Heart left ventricle (tissue), 16 donors: ENCODE data around the gene RFX6. TPM values are rescaled to one million over a fixed set of nuclear protein-coding genes. Genes with fewer than 3 reads are reported as not detected.

Source experiments
- ATAC-seq, 4 donors: fragments of 200-7000 bp; cut with Tn5 transposase; one replicate each; pipeline ENCODE4 v1.9.1; 2020 to 2022; ENCODE audit warnings: moderate library complexity in 4 of 4, mild to moderate bottlenecking in 3 of 4, moderate number of reproducible peaks in 1 of 4
- DNase-seq, 5 donors: peaks; one replicate each; pipeline ENCODE4 v3.0.0-alpha.2; 2020
- H3K27ac ChIP-seq, 12 donors: fragments of 200-600 bp; sonication (generic) in 4 of 12; one replicate each; pipeline versions ENCODE4 v1.5.0 to v1.8.0; 2016 to 2022; ENCODE audit warnings: mild to moderate bottlenecking in 2 of 12
- H3K27me3 ChIP-seq, 9 donors: fragments of 200-600 bp; sonication (generic) in 2 of 9; one replicate each; pipeline versions ENCODE4 v1.5.1 to v1.8.0; 2016 to 2022; ENCODE audit warnings: mild to moderate bottlenecking in 3 of 9
- H3K36me3 ChIP-seq, 9 donors: fragments of 200-600 bp; sonication (generic) in 2 of 9; one replicate each; pipeline versions ENCODE4 v1.5.0 to v1.8.0; 2018 to 2022; ENCODE audit warnings: mild to moderate bottlenecking in 2 of 9
- H3K4me1 ChIP-seq, 12 donors: fragments of 200-600 bp; sonication (generic) in 4 of 12; one replicate each; pipeline versions ENCODE4 v1.5.0 to v1.8.0; 2016 to 2022; ENCODE audit warnings: mild to moderate bottlenecking in 3 of 12
- H3K4me3 ChIP-seq, 12 donors: fragments of 200-600 bp; sonication (generic) in 4 of 12; one replicate each; pipeline versions ENCODE4 v1.5.0 to v1.8.0; 2017 to 2022; ENCODE audit warnings: mild to moderate bottlenecking in 9 of 12, moderate library complexity in 4 of 12
- H3K9me3 ChIP-seq, 12 donors: fragments of 200-600 bp; sonication (generic) in 4 of 12; one replicate each; pipeline versions ENCODE4 v1.5.0 to v1.8.0; 2016 to 2022; ENCODE audit warnings: mild to moderate bottlenecking in 1 of 12
- POLR2A ChIP-seq, 2 donors: fragments of 450-650 bp; IDR thresholded peaks; one replicate each; pipeline ENCODE4 v1.6.1; 2017; ENCODE audit warnings: antibody characterized with exemption in 2 of 2, mild to moderate bottlenecking in 2 of 2, moderate library complexity in 2 of 2
- WGBS, 4 donors: extraction: QIAGEN DNeasy Blood & Tissue Kit in 2 of 4; methylation state at CpG; one replicate each; pipeline versions ENCODE4 v1.1.5 to v1.1.7; 2013 to 2018; 5-methylcytosine and 5-hydroxymethylcytosine counted together
- intact Hi-C, 10 donors: fragments of 100-400 bp; cut with DNase I; formaldehyde crosslinking; loops; one replicate each; pipeline versions ENCODE4 v1.11.1 to v1.14.2; 2022
- polyA plus RNA-seq, 2 donors: library from polyadenylated mRNA; stranded (reverse); fragments of 200-250 nt; gene quantifications; one replicate each; pipeline ENCODE4 v1.2.3, GENCODE V29; 2013
- total RNA-seq, 9 donors: library from RNA; depleted of rRNA in 2 of 9; stranded (reverse); fragments of >200 nt in 2 of 9; fragmentation: NEBNext Ultra II Directional in 3 of 9; extraction: Animal tissue kit (Norgen Biotek cat#: 25700) in 3 of 9; gene quantifications; one replicate each; pipeline versions ENCODE4 v1.1.0 to v1.2.4, GENCODE V29; 2016 to 2023
- TF ChIP-seq, protein P1 (sequence below), 12 donors: fragments of 200-600 bp; sonication (generic) in 4 of 12; IDR thresholded peaks; one replicate each; pipeline versions ENCODE4 v1.5.0 to v1.8.0; 2018 to 2022; ENCODE audit warnings: antibody characterized with exemption in 12 of 12, mild to moderate bottlenecking in 5 of 12
- donor health status: ischemic (EF 13 %, LVEDD 7.1; RV severe dilation, severe dysfunction).
- donor health status: healthy with polysubstance abuse.
- donor health status: DM: no; HTN: yes; CAD: no.
- donor health status: DM: no; HTN: no; CAD: no.
- donor health status: ischemic (EF 25% LVEDD 6.9; RV normal size, moderate dysfunction).
- donor health status: ischemic (EF 25% LVEDD 5.7; RV mildly dilated, moderate dysfunction).
- donor health status: healthy.
- donor health status: DM: yes; HTN: yes; CAD: no.
- donor health status: ischemic (EF 35%, LVEDD 5.7; RV mildly dilated, moderate dysfunction).
- donor health status: nonischemic (EF 11% LVEDD 7.7; RV severe dilation, severe dysfunction).
- donor health status: DM: yes; HTN: yes; CAD: no.
- donor health status: PGD.
- donor health status: ischemic (EF 29% LVEDD 5.4; RV normal size, mild dysfunction).
- donor health status: nonischemic (EF 23%, LVEDD 6.1; RV moderate dilation, normal function).

The RFX6 gene
- total and polyA plus RNA-seq, 11 donors, result not detected

- ATAC-seq, result no peak
- TF ChIP-seq, protein P1, sequence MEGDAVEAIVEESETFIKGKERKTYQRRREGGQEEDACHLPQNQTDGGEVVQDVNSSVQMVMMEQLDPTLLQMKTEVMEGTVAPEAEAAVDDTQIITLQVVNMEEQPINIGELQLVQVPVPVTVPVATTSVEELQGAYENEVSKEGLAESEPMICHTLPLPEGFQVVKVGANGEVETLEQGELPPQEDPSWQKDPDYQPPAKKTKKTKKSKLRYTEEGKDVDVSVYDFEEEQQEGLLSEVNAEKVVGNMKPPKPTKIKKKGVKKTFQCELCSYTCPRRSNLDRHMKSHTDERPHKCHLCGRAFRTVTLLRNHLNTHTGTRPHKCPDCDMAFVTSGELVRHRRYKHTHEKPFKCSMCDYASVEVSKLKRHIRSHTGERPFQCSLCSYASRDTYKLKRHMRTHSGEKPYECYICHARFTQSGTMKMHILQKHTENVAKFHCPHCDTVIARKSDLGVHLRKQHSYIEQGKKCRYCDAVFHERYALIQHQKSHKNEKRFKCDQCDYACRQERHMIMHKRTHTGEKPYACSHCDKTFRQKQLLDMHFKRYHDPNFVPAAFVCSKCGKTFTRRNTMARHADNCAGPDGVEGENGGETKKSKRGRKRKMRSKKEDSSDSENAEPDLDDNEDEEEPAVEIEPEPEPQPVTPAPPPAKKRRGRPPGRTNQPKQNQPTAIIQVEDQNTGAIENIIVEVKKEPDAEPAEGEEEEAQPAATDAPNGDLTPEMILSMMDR (IDR thresholded peaks at IDR 0.05), result no peak
- Histone ChIP-seq H3K4me3 (no peak overlapping the region), H3K27ac (no peak overlapping the region), H3K36me3 (no peaks in the 10 kb centered on the region), H3K27me3 (peaks cover 0 to 3% (median 0%) of the 10 kb centered on the region in 9 donors), H3K9me3 (no peaks in the 10 kb centered on the region), H3K4me1 (no peaks in the 10 kb centered on the region)
- intact Hi-C loops, result no loop called here
- WGBS, 4 donors, result 37 to 43% (median 40%) methylated on average over 4 of the region's 4 CpGs
- DNase-seq, result no peak
These were observed 64.7 kb downstream of the RFX6 start for GRCh38 chr6:116941727-116942126.

DNA sequence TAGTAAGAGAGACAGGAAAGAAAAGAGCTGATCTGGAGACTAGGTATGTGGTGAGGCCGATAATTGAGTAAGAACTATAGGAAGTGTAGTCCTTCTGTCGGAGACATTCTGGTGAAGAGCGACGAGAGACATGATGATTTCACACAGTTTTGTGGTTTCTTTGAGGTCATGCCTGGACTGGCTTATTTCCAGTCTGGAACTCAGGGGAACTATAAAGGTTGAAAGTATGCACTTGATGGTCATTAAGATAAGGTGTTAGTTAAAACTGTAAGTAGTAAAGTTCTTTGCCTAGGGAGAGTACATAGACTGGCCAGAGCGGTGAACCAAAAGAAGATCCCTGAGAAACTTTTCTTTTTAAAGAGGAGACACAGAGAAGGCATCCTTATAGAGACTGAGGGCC lies 68.8 kb downstream of the RFX6 start:
- peaks cover 0 to 3% (median 0%) of the 10 kb centered on the region in 9 donors for H3K27me3 ChIP-seq
- H3K36me3 ChIP-seq, result no peaks in the 10 kb centered on the region
- no peaks in the 10 kb centered on the region for H3K4me1 ChIP-seq
- TF ChIP-seq, protein P1 (IDR thresholded peaks at IDR 0.05), result no peak
- no peak for TF ChIP-seq POLR2A (IDR thresholded peaks at IDR 0.05)
- DNase-seq, result no peak
- intact Hi-C loops, result no loop called here
- H3K9me3 ChIP-seq, result no peaks in the 10 kb centered on the region
- no peak overlapping the region for H3K27ac ChIP-seq
- 76 to 82% (median 79%) methylated on average over 5 of the region's 5 CpGs for WGBS, 4 donors
- H3K4me3 ChIP-seq, result no peak overlapping the region
- no peak for ATAC-seq

DNA sequence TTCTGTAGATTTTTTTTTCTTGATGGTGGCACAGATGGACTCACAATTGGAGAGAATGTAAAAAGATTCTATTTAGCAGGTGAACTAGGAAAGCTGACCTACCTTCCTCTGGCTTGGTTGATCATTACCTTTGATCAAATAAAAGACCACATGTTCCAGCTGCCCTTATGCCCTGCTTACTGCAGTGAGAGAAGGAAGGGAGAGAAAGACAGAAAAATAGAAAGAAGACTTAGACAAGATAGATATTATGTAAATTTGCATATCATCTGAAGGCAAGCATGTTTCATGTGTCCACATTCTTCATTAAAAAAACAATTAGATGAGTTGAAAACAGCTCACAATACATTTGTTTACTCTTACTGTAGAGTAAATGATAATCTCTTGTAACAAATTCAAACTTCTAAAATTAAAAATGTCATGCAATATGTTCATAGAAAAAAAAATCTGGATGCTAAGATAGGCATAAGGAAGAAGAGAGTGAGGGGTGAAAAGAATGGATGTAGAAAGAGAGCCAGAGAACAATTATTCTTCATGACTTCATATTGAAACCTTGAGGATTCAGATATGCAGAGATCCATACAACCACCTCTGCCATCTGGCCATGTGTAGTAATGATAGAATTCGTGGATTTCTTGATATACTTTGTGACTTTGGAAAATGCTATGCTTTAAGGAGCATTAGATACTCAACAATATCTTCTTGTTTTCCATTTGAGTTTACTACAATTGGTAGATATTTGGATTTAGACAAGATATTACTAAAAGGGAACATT lies 71.7 kb downstream of the RFX6 start:
- 55 to 64% (median 57%) methylated on average over 1 of the region's 1 CpG for WGBS, 4 donors
- DNase-seq (no peak), ATAC-seq (no peak)
- intact Hi-C loops, result no loop called here
- no peaks in the 10 kb centered on the region for H3K36me3 ChIP-seq
- TF ChIP-seq, protein P1 (IDR thresholded peaks at IDR 0.05), result no peak
- TF ChIP-seq POLR2A (IDR thresholded peaks at IDR 0.05), result no peak
- H3K9me3 ChIP-seq, result no peaks in the 10 kb centered on the region
- no peaks in the 10 kb centered on the region for H3K27me3 ChIP-seq
- H3K4me3 ChIP-seq, result no peak overlapping the region
- H3K4me1 ChIP-seq, result no peaks in the 10 kb centered on the region
- H3K27ac ChIP-seq, result no peak overlapping the region

- H3K4me3 ChIP-seq, result no peak overlapping the region
- no peaks in the 10 kb centered on the region for H3K36me3 ChIP-seq
- 58 to 62% (median 60%) methylated on average over 2 of the region's 2 CpGs for WGBS, 4 donors
- H3K27me3 ChIP-seq, result no peaks in the 10 kb centered on the region
- H3K4me1 ChIP-seq, result no peaks in the 10 kb centered on the region
- DNase-seq (no peak), ATAC-seq (no peak)
- intact Hi-C loops, result no loop called here
- no peak overlapping the region for H3K27ac ChIP-seq
- TF ChIP-seq, protein P1 (IDR thresholded peaks at IDR 0.05), result no peak
- TF ChIP-seq POLR2A (IDR thresholded peaks at IDR 0.05), result no peak
- H3K9me3 ChIP-seq, result no peaks in the 10 kb centered on the region
These were observed 72.9 kb downstream of the RFX6 start for GRCh38 chr6:116949964-116950363.
